NCI-H2196 treated with DMSO at 0.1 percent for 48 hours (cell line): Measurements from ENCODE around the gene MISP3.

Experiments used
- DNase-seq: peaks from one replicate; lab custom pipeline; 2025; ENCODE audit not compliant: unreplicated experiment; lab: John Stamatoyannopoulos, UW

Gene MISP3

DNA sequence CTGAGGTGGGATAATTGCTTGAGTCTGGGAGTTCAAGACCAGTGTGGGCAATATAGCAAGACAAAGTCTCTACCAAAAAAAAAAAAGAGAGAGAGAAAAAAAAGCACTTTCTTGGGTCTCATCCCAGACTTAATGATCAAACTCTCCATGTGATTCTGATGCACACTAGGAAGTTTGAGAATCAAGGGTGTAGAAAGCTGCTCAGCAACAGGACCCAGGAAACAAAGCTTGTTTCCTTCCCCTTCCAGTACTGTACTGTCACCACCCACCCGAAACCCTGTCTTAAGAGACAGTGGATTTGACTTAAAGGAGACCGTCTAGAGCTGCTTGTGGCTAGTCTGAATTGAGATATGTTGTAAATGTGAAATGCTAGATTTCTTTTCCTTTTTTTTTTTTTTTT lies 5.8 kb downstream of the MISP3 start:
- no peak for DNase-seq

DNA sequence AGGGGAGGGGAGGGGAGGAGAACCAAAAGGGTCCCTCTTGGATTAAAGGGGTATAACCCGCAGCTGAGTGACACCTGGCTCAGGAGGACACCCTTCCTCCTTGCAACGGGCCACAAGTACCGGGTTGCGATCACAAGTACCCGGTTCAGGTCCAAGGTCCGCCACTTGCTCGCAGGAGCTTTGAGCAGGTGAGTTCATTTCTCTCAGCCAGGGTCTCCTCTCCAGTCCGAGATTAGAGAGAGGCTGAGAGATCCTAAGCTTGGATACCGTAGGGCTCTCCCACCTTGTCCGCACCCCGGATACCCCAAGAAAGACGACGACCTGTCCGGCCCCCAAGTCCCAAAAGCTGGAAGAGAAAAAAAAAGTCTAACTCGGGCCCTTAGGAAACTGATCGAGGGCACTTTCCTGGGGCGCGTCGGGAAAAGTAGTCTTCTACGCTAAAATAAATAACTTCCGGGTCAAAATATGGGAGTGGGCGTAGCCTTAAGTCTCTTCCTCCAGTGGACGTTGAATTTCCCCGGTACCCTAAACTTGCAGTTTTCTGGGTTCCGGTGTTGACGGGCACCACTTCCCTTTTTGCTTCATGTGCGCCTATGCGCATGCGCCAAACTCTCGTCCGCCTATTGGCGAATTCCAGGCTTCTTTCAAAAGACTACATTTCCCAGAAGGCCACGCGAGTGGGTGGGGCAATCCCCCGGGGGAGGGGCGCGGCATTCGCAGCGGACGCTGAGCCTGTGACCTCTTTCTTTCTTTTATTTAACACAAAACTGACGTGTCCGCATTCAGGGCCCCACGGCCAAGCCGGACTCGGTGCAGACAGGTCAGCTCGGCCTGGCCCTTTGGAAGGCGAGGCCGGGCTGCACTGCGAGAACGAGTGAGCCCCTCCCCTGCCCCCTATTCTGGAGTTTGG lies 8.6 kb downstream of the MISP3 start:
- DNase-seq = peak; percentile 97

DNA sequence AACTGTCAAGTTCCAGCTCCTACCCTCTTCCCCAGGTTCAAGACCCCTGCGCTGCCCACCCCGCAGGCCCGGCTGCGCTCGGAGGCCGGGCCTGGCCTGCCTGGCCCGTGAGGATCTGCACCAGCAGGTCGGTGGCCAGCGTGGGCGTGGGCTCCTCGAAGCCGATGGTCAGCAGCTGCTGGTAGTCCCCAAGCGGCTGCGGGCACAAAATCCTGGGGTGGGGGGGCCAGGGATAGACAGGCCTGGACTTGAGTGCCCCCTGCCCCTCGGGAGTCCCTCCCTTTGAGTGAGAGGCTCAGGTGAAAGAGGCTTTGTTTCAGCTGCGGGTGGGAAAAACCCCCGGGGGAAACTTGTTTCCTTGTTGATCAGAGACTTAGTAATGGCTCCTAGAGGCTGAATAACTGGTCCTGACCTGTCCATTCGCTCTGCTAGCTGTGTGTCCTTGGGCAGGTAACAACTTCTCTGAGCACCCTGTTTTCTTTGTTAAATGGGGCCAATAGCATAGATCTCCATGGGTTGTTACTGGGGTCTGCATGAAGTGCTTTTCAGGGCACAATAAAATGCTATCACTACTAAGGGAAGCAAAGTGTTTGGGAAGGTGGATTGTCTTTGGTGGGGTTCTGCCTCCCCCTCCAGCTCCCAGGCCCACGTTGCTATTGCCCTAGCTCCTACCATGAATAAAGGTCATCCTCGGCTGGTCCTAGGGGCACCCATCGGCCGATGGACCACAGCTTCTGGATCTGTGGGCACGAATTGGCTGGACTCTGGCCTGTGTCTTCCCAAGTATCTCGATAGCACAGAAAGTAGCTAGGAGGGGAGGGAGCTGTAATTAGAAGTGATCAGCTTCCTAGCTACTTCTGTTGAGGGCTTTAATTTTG lies 9.4 kb downstream of the MISP3 start:
- DNase-seq = no peak

DNA sequence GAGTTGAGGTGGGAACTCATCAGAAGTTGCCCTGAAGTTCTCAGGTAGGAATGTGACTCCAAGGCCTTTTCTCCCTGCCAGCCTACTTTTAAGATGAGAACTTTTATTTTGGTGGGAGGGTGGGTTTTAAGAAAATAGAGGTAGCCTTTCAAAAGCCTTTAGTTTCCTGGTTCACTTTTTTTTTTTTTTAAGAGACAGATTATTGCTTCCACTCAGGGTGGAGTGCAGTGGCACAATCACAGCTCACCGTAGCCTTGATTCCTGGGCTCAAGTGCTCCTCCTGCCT lies 10.0 kb downstream of the MISP3 start:
- no peak for DNase-seq

DNA sequence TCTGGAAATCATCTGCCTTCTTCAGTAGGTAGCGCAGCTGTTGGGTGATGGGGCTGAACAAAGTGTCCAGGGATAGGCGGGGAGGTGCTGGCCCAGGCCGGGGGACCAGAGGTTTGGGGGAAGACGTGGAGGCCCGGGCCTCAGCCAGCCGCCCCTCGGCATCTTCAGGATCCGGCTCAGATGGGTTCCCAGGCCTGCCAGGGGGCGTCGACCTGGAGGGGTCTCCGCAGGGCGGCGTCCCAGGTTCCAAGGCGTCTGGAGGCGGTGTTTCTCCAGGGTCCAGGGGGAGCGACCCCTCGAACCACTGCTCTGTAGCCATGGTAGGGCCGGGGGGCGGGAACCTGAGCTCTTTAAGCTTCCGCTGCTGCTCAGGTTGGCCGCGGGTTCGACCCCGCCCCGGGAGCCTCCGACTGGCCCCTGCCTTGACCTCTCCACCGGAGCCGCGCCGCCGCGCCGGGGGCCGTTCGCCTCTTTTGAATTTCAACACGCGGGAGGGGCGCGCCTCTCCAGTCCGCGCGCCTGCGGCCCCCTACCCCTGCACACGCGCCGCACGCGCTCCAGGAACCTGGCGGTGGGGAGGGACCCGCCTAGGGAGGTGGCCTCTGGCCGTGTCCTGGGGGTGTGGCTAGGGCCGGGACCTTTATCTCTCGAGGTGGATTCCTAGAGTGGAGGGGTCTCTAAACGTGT lies 12.9 kb downstream of the MISP3 start, which contains the start of gene C19orf67:
Gene C19orf67, minus strand, starts transcription at position 475 of the 687 bp plus-strand sequence. Its CDS starts 156 bp downstream, at position 319.
- DNase-seq = no peak

DNA sequence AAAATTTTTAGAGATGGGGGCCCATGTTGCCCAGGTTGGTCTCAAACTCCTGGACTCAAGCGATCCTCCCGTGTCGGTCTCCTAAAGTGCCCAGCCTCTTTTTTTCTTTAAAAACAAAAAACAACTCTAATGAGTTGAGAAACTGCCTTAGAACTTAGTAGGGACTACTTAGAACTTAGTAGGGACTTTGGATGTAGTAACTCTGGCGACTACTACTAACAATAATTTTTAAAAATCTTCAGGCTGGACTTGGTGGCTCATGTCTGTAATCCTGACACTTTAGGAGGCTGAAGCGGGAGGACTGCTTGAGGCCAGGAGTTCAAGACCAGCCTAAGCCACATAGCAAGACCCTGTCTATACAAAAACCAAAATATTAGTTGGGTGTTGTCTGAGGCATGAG lies 13.5 kb downstream of the MISP3 start:
- no peak for DNase-seq

DNA sequence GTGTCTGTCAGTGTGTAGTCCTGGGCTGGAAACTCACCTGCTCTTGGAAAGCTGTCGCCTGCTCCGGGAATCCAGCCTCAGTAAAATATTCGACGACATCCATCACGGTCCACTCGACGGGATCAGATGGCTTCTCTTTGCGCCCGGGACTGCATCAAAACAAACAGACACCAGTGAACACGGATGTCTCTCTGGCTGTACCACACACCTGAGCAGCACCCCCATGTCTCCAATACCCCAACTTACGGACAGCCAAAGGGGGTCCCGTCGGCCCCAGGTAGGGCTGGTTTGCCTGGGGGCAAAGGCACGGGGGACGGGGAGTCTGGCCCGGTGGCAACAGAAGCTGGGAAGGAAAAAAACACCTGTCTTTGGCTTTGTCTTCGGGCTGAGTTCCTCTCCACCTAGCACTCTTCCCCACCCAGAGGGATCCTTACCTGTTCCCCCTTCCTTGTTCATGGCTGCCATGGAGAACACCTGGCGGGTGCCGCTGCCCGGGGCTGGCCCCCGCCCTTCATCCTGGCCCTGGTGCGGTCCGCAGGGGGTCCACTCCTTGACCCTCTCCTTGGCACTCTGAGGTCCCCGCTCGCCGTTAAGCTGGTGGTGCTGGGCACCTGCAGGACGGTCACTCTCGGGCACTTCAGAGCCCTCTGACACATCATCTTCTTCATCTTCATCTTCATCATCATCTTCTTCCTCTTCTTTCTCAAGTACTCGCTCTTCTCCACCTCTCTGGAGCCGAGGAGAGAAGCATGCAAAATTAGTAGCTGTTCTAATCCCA lies 16.2 kb downstream of the MISP3 start:
- no peak for DNase-seq

DNA sequence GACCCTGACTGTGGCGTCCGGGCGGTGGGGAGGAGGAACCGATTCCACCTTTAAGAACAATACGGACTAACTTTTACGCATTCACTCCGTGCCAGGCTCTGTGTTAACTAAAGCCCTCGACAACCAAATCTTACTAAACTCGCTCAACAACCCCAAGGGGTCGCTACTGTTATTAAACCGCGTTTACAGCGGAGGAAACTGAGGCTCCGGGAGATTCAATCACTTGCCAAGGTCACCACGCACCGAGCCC lies 16.8 kb downstream of the MISP3 start:
- DNase-seq = no peak

DNA sequence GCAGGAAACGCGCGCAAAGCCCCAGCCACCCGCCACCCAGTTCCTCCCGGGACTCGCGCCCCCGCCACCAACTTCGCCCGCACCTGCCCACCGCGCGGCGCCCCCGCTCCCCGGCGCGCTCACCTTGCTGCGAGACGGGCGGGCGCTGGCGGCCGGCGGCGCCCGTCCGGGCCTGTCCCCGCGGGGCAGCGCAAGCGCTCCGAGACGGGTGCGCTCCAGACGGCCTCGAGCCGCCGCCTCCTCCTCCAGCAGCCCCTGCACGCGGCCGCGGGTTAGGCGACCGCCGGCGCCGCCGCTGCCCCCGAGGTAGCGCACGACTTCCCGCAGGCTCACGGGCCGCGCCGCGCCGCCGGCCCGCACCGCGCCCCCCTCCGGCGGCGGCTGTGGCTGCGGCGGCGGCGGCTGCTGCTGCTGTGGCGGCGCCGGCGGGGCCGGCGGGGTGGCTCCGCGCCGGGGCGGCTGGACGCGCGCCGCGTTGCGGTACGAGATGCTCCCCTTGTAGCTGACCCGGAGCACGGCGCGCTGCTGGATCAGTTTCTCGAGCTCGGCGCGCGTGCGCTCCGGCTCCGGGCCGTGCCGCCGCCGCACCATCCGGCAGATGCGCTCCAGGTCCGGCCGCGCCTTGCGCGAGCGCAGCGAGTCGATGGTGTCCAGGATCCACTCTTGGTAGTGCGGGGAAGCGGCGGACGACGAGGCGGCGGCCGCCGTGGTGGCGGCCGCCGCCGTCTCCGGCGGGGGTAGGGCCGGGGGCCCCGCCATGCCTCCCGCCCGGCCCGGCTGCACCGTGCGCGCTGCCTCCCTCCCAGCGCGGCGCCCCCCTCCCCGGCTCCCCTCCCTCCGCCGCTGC lies 17.3 kb downstream of the MISP3 start:
- DNase-seq = no peak

DNA sequence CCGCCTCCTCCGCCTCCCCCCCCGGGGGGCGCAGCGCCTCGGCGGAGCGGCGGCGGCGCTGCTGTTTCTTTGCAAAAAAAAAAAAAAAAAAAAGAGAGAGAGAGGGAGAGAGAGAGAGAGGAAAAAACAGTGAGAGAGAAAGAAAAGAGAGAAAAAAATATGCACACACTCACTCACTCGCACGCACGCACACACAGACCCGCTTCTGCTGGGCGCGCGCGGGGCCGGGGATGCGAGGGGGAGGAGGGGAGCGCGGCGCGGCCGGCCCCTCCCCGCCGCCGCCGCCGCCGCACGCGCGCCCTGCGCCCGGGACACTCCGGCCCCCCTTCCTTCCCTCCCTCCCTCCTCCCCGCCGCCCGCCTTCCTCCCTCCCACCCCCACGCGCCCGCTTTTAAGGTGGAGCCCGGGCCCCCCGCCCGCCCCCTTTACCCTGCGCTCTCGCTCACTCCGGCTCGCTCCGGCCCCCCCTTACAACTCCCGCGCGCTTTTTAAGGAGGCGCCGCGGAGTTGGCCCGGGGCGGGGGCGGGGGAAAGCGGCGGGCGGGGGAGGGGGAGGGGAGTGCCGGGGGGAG lies 18.0 kb downstream of the MISP3 start, which contains the start of gene SAMD1:
Gene SAMD1, minus strand, starts transcription at position 243 of the 572 bp plus-strand sequence.
- peak; percentile 86 for DNase-seq

DNA sequence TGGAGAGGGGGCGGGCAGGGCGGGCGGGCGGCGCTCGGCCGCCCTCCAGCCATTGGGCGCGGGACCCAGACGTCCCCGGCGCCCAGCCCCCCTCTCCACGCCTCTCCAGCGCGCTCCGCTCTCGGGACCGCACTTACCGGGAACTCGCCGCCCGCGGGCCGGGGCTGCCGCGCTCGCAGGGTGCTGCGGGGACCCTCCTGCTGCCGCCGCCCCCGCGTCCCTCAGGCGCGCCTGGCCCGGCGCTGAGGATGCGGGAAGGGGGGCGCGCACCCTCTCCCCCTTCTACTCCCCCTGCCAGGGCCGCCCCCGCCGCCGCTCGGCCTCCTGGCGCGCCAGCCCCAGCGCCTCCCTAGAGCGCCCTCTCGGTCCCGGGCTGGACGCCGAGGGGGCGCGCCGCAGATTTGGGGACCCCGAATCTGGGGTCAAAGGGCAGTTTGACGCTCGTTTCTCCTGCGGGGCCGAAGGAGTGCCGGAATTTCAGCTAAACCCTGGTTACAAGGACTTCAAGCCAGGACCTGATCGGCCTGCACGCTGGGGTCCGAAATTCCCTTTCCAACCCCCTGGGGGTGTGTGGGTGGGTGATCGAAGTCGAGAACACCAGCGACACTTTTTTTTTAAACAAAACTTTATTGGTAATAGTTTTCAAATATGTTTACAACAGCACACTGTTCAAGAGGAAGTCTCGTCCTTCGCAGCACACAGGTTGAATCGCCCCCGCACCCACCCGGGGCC lies 18.7 kb downstream of the MISP3 start:
- peak; percentile 86 for DNase-seq

DNA sequence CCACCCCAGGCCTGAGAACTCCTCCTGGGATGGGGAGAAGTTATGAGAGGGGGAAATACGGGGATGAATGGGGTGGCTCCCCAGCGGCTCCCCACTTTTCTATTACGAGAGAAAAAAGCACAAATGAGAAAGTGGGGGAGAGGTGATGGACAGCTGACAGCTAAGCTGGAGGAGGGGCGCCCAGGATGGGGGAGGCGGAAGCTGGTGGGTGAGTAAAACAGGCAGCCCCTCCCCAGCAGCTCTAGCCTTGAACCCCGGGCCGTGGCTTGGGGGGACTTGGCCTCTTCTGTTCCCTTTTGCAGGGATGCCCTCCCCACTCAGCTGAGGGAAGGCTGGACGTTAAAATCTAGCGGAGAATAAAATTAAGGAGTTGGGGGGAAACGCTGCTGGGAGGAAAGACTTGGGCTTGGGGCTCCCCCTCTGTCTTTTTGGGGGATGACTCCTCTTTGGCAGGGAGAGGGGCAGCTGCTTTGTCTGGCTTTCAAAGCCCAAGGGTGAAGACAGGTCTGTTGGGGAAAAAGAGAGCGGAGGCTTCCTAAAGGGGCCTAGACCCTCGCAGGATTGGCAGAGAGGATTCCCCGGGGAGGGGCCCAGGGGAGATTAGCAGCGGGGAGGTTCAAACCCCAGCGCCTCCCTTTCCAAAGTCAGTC lies 19.4 kb downstream of the MISP3 start:
- DNase-seq = no peak

DNA sequence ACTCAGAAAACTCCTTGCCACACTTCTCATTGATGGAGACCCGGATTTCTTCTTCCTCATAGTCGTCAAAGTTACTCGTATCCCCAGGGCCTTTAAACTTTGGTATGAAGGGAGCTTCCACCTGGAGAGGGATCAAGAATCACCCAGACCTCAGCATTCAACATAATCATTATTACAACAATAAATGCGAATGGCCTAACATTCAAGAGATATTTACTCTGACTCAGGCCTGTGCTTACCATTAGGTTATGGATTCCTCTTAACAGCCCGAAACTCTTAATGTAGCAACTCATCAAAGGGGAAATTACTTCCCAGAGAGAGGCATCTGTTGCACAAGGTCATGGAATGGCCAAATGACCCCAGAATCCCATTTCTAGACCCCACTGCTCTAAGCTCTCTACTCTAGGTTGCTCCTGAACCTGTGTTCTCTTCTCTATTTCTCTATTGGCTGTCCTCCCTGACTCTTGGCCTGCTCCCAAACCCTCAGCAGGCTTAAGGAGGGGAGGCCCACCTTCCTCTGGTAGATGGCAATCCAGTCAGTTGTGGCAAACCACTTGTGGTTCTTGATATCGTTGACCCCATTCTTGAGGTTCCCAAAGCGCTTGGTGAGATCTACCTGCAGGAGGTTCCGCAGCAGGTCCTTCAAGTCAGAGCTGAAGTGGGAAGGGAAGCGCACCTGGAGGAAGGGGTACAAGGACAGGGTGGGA lies 20.7 kb downstream of the MISP3 start:
- no peak for DNase-seq

DNA sequence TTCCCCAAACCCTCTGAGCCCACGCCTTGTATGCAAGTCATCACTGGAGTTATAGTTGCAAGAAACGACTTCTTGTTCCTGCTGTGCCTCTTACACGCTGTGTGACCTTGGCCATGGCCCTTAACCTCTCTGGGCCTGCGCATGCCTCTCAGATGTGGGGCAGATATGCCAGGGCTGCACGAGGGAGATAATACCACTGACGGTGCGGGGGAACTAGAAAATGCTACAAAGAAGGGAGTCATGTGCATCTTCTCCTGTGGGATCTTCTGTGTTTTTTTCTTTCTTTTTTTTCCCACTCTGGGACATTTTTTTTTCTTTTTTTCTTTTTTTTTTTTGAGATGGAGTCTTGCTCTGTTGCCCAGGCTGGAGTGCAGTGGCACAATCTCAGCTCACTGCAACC lies 22.3 kb downstream of the MISP3 start:
- no peak for DNase-seq

DNA sequence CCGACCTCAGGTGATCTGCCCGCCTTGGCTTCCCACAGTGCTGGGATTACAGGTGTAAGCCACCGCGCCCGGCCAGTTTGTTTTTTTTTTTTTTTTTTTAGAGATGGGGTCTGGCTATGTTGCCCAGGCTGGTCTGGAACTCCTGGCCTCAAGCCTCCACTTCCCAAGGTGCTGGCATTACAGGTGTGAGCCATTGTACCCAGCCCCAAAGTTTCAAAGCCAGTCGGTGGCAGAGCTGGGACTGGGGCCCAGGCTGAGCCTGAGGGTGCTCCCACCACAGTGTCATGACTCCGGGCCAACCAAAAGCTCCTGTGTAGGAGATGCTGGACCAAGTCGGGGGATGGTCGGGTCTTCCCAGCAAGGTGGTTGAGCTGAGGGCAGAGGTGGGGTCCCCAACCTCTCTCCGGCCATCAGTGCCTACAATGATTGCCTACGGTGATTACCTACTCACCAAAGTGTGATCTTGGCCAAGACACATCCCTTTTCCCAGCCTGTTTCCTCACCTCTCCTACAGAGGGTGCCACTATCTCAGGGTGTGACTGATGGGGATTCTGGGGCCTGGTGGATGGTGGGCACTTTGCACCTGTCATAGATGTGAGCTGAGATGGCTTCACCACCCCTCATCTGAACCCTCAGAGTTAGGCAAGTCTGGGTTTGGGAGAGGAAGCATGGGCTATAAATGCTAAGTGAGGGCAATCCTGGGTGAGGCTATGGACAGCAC lies 23.8 kb downstream of the MISP3 start:
- no peak for DNase-seq

DNA sequence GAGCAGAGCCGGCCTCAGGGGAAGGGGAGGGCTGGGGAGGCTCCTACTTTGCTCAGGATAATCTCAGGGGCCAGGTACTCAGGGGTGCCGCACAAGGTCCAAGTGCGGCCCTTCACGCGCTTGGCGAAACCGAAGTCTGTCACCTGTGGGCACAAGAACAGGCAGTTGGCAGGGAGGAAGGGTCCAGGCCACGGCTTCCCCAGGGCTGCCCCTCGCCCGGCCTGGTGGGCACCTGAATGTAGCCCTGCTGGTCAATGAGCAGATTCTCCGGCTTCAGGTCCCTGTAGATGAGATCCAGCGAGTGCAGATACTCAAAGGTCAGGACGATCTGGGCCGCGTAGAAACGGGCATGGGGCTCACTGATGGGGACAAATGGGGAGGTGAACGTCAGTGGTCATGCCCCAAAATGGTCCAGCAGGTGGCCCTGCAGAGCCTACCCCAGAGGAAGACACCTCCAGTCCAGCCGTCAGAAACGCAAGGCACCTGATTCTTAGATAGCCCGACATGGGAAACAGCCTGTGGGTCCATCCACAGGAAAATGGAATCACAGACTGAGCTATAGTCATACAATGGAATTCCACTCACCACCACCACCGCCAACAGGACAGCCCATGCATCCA lies 25.1 kb downstream of the MISP3 start:
- DNase-seq = no peak

DNA sequence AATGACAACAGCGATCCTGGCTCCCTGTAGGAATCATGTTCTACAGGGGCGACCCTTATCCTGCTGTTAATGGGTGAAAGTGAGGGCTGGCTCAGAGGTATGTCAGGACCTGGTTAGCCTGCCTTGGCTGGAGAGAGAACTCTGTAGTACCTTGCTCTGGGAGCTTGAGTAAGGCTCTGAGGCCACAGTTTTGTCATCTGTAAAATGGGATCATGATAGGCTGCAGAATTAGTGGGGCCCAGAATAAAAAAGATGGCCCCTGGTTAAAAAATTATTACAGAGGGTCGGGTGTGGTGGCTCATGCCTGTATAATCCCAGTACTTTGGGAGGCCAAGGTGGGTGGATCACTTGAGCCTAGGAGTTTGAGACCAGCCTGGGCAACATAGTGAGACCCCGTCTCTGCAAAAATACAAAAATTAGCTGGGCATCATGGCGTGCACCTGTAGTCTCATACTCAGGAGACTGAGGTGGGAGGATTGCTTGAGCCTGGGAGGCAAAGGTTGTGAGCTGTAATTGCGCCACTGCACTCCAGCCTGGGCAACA lies 28.5 kb downstream of the MISP3 start:
- DNase-seq = no peak
